Activated T-helper 1 cell treated with anti-CD3 and anti-CD28 coated beads, Interleukin-12 subunit alpha, Interleukin-12 subunit beta, Interleukin-2, Interleukin-4 antibody, amounts not matched to agents 30 ng/mL and 10 ng/mL and 1 ng/mL, durations not matched to agents 14 hours and 24 hours and 36 hours (primary cell): ENCODE data around the gene TIMM23B. TPM values are rescaled to one million over a fixed set of nuclear protein-coding genes. Genes with fewer than 3 reads are reported as not detected.
"Not testable (repeated sequence)": the region's sequence is repeated elsewhere in the genome, so short reads cannot be mapped to it uniquely, and the experiment has no call there.

Experiments
- DNase-seq: peaks from one replicate; pipeline ENCODE4 v3.0.0; 2021; ENCODE audit warnings: low spot score
- H3K27ac Mint-ChIP-seq: one replicate; pipeline ENCODE4 v1.8.0; 2021; ENCODE audit warnings: mild to moderate bottlenecking, mixed read lengths
- H3K27me3 Mint-ChIP-seq: one replicate; pipeline ENCODE4 v1.8.0; 2022; ENCODE audit warnings: mild to moderate bottlenecking, moderate library complexity, mixed read lengths; ENCODE audit not compliant: insufficient read depth
- H3K36me3 Mint-ChIP-seq: one replicate; pipeline ENCODE4 v1.8.0; 2021; ENCODE audit warnings: low read depth, mixed read lengths
- H3K4me1 Mint-ChIP-seq: one replicate; pipeline ENCODE4 v1.8.0; 2021; ENCODE audit warnings: low read depth, mixed read lengths
- H3K4me3 Mint-ChIP-seq: one replicate; pipeline ENCODE4 v1.8.0; 2021; ENCODE audit warnings: mild to moderate bottlenecking, moderate library complexity, mixed read lengths
- H3K9me3 Mint-ChIP-seq: one replicate; pipeline ENCODE4 v1.8.0; 2021; ENCODE audit warnings: mixed read lengths
- intact Hi-C: fragments of 100-400 bp; cut with micrococcal nuclease; formaldehyde crosslinking; loops from one replicate; pipeline ENCODE4 v1.15.1; 2024
- total RNA-seq: library from RNA; stranded (reverse); gene quantifications from 2 replicates; pipeline ENCODE4 v1.2.3, GENCODE V29; 2022

TIMM23B gene
- total RNA-seq, 1 donor from 2014 or later, result 31.6 TPM

- H3K36me3 Mint-ChIP-seq, result peaks cover 16% of the 10 kb centered on the region
- H3K4me1 Mint-ChIP-seq, result peaks cover 31% of the 10 kb centered on the region
- H3K27ac Mint-ChIP-seq, result peak overlapping the region; percentile 94
- H3K9me3 Mint-ChIP-seq, intact Hi-C loops, H3K27me3 Mint-ChIP-seq, DNase-seq: not testable (repeated sequence)
- H3K4me3 Mint-ChIP-seq, result peak overlapping the region; percentile 97
Observed at GRCh38 chr10:49942339-49942705, 469 bp downstream of the TIMM23B start.

- H3K27me3 Mint-ChIP-seq, H3K9me3 Mint-ChIP-seq, intact Hi-C loops, DNase-seq: not testable (repeated sequence)
- Mint-ChIP-seq H3K27ac (peak overlapping the region; percentile 55), H3K4me1 (peaks cover 31% of the 10 kb centered on the region), H3K4me3 (peak overlapping the region; percentile 97), H3K36me3 (peaks cover 18% of the 10 kb centered on the region)
Observed at GRCh38 chr10:49943607-49944006, 1.8 kb downstream of the TIMM23B start.

- H3K27me3 Mint-ChIP-seq, H3K4me1 Mint-ChIP-seq, intact Hi-C loops, H3K27ac Mint-ChIP-seq, DNase-seq, H3K4me3 Mint-ChIP-seq, H3K9me3 Mint-ChIP-seq: not testable (repeated sequence)
- H3K36me3 Mint-ChIP-seq, result peaks cover 14% of the 10 kb centered on the region
Observed at GRCh38 chr10:49948142-49948541, 6.3 kb downstream of the TIMM23B start.

- H3K27me3 Mint-ChIP-seq, H3K4me3 Mint-ChIP-seq, DNase-seq, H3K4me1 Mint-ChIP-seq, H3K27ac Mint-ChIP-seq, intact Hi-C loops, H3K9me3 Mint-ChIP-seq: not testable (repeated sequence)
- H3K36me3 Mint-ChIP-seq, result peaks cover 12% of the 10 kb centered on the region
Observed at GRCh38 chr10:49948737-49949136, 6.9 kb downstream of the TIMM23B start.

- H3K4me1 Mint-ChIP-seq, H3K27ac Mint-ChIP-seq, H3K9me3 Mint-ChIP-seq, H3K27me3 Mint-ChIP-seq, DNase-seq, intact Hi-C loops, H3K4me3 Mint-ChIP-seq: not testable (repeated sequence)
- H3K36me3 Mint-ChIP-seq, result peaks cover 13% of the 10 kb centered on the region
Observed at GRCh38 chr10:49952006-49952405, 10.2 kb downstream of the TIMM23B start.

- DNase-seq, intact Hi-C loops, H3K9me3 Mint-ChIP-seq, H3K4me3 Mint-ChIP-seq, H3K27ac Mint-ChIP-seq, H3K4me1 Mint-ChIP-seq, H3K27me3 Mint-ChIP-seq: not testable (repeated sequence)
- H3K36me3 Mint-ChIP-seq, result peaks cover 15% of the 10 kb centered on the region
Observed at GRCh38 chr10:49953122-49953521, 11.3 kb downstream of the TIMM23B start.

- H3K36me3 Mint-ChIP-seq, result peaks cover 11% of the 10 kb centered on the region
- DNase-seq, H3K9me3 Mint-ChIP-seq, intact Hi-C loops, H3K27me3 Mint-ChIP-seq, H3K27ac Mint-ChIP-seq, H3K4me3 Mint-ChIP-seq, H3K4me1 Mint-ChIP-seq: not testable (repeated sequence)
Observed at GRCh38 chr10:49970331-49970857, 28.5 kb downstream of the TIMM23B start.

- H3K9me3 Mint-ChIP-seq, H3K27me3 Mint-ChIP-seq, DNase-seq, H3K4me1 Mint-ChIP-seq, H3K27ac Mint-ChIP-seq, H3K36me3 Mint-ChIP-seq, H3K4me3 Mint-ChIP-seq, intact Hi-C loops: not testable (repeated sequence)
Observed at GRCh38 chr10:49971466-49971865, 29.6 kb downstream of the TIMM23B start.

- H3K4me1 Mint-ChIP-seq, H3K27me3 Mint-ChIP-seq, H3K27ac Mint-ChIP-seq, H3K4me3 Mint-ChIP-seq, H3K36me3 Mint-ChIP-seq, intact Hi-C loops, H3K9me3 Mint-ChIP-seq, DNase-seq: not testable (repeated sequence)
Observed at GRCh38 chr10:49972094-49972493, 30.2 kb downstream of the TIMM23B start.

GRCh38 chr10:49977756-49978155, 35.9 kb downstream of the TIMM23B start:
- H3K27ac Mint-ChIP-seq, H3K9me3 Mint-ChIP-seq, DNase-seq, intact Hi-C loops, H3K4me3 Mint-ChIP-seq, H3K27me3 Mint-ChIP-seq, H3K4me1 Mint-ChIP-seq: not testable (repeated sequence)
- peaks cover 12% of the 10 kb centered on the region for H3K36me3 Mint-ChIP-seq

- intact Hi-C loops, H3K36me3 Mint-ChIP-seq, H3K4me1 Mint-ChIP-seq, H3K27me3 Mint-ChIP-seq, DNase-seq, H3K4me3 Mint-ChIP-seq, H3K27ac Mint-ChIP-seq, H3K9me3 Mint-ChIP-seq: not testable (repeated sequence)
Observed at GRCh38 chr10:49987207-49987606, 45.4 kb downstream of the TIMM23B start.

GRCh38 chr10:49988376-49988775, 46.5 kb downstream of the TIMM23B start, which contains the start of gene AGAP6:
TSS of gene AGAP6 (plus strand) at chr10:49988406. CDS start at chr10:49988716, 310 bp downstream.
- H3K36me3 Mint-ChIP-seq, intact Hi-C loops, H3K27me3 Mint-ChIP-seq, H3K9me3 Mint-ChIP-seq, H3K4me3 Mint-ChIP-seq, H3K4me1 Mint-ChIP-seq, H3K27ac Mint-ChIP-seq, DNase-seq: not testable (repeated sequence)

- H3K4me1 Mint-ChIP-seq, H3K4me3 Mint-ChIP-seq, DNase-seq, H3K9me3 Mint-ChIP-seq, H3K27me3 Mint-ChIP-seq, H3K27ac Mint-ChIP-seq, H3K36me3 Mint-ChIP-seq, intact Hi-C loops: not testable (repeated sequence)
Observed at GRCh38 chr10:49995321-49995720, 53.5 kb downstream of the TIMM23B start.

- H3K27ac Mint-ChIP-seq, H3K9me3 Mint-ChIP-seq, DNase-seq, H3K4me3 Mint-ChIP-seq, H3K4me1 Mint-ChIP-seq, intact Hi-C loops, H3K36me3 Mint-ChIP-seq, H3K27me3 Mint-ChIP-seq: not testable (repeated sequence)
Observed at GRCh38 chr10:50014024-50014423, 72.2 kb downstream of the TIMM23B start.
